Neural progenitor cell (in vitro differentiated cells): ENCODE data around the gene AOC2.

ENCODE experiments used
- CTCF ChIP-seq: fragments of 200-600 bp; sonication (generic); IDR thresholded peaks from 2 replicates; pipeline ENCODE4 v1.5.1; 2017; ENCODE audit warnings: antibody characterized with exemption, mild to moderate bottlenecking
- EZH2 ChIP-seq: fragments of 200-600 bp; sonication (generic); IDR thresholded peaks from 2 replicates; pipeline ENCODE4 v1.6.1; 2017; ENCODE audit warnings: antibody characterized with exemption, mild to moderate bottlenecking, moderate library complexity
- EZH2phosphoT487 ChIP-seq: fragments of 200-600 bp; sonication (generic); IDR thresholded peaks from 2 replicates; pipeline ENCODE4 v1.6.1; 2017; ENCODE audit warnings: antibody characterized with exemption

- TF ChIP-seq CTCF (no peak), EZH2 (no peak), EZH2phosphoT487 (no peak)
These were observed 3.7 kb downstream of the AOC2 start for GRCh38 chr17:42848093-42848492.
